ENCODE data around the gene PARD3B.

DNA sequence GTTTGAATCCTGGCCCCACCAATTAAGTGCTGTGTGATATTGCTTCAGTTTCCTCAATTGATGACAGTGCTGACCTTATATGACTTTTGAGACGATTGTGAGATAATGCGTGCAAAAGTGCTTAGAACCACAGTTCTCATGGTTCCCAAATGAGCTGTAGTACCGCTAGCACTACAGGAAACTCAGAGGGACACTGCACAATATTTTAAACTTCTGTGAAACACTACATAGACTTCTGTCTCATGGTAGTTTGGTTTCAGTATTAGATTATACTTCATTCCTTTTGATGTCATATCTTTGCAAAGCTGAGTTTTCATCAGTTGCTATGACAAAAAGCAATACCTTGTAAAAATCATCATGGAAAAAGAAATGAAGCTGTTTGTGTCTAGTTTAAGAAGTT lies 368.0 kb downstream of the PARD3B start:
- TF ChIP-seq, protein P1, sequence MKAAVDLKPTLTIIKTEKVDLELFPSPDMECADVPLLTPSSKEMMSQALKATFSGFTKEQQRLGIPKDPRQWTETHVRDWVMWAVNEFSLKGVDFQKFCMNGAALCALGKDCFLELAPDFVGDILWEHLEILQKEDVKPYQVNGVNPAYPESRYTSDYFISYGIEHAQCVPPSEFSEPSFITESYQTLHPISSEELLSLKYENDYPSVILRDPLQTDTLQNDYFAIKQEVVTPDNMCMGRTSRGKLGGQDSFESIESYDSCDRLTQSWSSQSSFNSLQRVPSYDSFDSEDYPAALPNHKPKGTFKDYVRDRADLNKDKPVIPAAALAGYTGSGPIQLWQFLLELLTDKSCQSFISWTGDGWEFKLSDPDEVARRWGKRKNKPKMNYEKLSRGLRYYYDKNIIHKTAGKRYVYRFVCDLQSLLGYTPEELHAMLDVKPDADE (IDR thresholded peaks at IDR 0.05) = no peak
- TF ChIP-seq, protein P2, sequence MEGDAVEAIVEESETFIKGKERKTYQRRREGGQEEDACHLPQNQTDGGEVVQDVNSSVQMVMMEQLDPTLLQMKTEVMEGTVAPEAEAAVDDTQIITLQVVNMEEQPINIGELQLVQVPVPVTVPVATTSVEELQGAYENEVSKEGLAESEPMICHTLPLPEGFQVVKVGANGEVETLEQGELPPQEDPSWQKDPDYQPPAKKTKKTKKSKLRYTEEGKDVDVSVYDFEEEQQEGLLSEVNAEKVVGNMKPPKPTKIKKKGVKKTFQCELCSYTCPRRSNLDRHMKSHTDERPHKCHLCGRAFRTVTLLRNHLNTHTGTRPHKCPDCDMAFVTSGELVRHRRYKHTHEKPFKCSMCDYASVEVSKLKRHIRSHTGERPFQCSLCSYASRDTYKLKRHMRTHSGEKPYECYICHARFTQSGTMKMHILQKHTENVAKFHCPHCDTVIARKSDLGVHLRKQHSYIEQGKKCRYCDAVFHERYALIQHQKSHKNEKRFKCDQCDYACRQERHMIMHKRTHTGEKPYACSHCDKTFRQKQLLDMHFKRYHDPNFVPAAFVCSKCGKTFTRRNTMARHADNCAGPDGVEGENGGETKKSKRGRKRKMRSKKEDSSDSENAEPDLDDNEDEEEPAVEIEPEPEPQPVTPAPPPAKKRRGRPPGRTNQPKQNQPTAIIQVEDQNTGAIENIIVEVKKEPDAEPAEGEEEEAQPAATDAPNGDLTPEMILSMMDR (conservative IDR thresholded peaks at IDR 0.05; ENCODE audit: low read depth in 2 of 2) = no peak
- TF ChIP-seq, protein P3, sequence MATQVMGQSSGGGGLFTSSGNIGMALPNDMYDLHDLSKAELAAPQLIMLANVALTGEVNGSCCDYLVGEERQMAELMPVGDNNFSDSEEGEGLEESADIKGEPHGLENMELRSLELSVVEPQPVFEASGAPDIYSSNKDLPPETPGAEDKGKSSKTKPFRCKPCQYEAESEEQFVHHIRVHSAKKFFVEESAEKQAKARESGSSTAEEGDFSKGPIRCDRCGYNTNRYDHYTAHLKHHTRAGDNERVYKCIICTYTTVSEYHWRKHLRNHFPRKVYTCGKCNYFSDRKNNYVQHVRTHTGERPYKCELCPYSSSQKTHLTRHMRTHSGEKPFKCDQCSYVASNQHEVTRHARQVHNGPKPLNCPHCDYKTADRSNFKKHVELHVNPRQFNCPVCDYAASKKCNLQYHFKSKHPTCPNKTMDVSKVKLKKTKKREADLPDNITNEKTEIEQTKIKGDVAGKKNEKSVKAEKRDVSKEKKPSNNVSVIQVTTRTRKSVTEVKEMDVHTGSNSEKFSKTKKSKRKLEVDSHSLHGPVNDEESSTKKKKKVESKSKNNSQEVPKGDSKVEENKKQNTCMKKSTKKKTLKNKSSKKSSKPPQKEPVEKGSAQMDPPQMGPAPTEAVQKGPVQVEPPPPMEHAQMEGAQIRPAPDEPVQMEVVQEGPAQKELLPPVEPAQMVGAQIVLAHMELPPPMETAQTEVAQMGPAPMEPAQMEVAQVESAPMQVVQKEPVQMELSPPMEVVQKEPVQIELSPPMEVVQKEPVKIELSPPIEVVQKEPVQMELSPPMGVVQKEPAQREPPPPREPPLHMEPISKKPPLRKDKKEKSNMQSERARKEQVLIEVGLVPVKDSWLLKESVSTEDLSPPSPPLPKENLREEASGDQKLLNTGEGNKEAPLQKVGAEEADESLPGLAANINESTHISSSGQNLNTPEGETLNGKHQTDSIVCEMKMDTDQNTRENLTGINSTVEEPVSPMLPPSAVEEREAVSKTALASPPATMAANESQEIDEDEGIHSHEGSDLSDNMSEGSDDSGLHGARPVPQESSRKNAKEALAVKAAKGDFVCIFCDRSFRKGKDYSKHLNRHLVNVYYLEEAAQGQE (IDR thresholded peaks at IDR 0.05; ENCODE audit: unreplicated experiment) = no peak
- TF ChIP-seq EZH2phosphoT487 (IDR thresholded peaks at IDR 0.05; ENCODE audit: unreplicated experiment) (no peak), EZH2 (IDR thresholded peaks at IDR 0.05; ENCODE audit: low read depth, unreplicated experiment) (no peak), POLR2AphosphoS5 (IDR thresholded peaks at IDR 0.05; ENCODE audit: low read depth) (no peak), JUNB (IDR thresholded peaks at IDR 0.05; ENCODE audit: unreplicated experiment) (no peak), CREB1 (CRISPR knock-in tag; IDR thresholded peaks at IDR 0.05; ENCODE audit: low read depth) (no peak), ZNF331 (CRISPR knock-in tag; IDR thresholded peaks at IDR 0.05; ENCODE audit: low read depth) (no peak), STAT1 (IDR thresholded peaks at IDR 0.05; ENCODE audit: unreplicated experiment) (no peak)
- TF ChIP-seq, protein P4, sequence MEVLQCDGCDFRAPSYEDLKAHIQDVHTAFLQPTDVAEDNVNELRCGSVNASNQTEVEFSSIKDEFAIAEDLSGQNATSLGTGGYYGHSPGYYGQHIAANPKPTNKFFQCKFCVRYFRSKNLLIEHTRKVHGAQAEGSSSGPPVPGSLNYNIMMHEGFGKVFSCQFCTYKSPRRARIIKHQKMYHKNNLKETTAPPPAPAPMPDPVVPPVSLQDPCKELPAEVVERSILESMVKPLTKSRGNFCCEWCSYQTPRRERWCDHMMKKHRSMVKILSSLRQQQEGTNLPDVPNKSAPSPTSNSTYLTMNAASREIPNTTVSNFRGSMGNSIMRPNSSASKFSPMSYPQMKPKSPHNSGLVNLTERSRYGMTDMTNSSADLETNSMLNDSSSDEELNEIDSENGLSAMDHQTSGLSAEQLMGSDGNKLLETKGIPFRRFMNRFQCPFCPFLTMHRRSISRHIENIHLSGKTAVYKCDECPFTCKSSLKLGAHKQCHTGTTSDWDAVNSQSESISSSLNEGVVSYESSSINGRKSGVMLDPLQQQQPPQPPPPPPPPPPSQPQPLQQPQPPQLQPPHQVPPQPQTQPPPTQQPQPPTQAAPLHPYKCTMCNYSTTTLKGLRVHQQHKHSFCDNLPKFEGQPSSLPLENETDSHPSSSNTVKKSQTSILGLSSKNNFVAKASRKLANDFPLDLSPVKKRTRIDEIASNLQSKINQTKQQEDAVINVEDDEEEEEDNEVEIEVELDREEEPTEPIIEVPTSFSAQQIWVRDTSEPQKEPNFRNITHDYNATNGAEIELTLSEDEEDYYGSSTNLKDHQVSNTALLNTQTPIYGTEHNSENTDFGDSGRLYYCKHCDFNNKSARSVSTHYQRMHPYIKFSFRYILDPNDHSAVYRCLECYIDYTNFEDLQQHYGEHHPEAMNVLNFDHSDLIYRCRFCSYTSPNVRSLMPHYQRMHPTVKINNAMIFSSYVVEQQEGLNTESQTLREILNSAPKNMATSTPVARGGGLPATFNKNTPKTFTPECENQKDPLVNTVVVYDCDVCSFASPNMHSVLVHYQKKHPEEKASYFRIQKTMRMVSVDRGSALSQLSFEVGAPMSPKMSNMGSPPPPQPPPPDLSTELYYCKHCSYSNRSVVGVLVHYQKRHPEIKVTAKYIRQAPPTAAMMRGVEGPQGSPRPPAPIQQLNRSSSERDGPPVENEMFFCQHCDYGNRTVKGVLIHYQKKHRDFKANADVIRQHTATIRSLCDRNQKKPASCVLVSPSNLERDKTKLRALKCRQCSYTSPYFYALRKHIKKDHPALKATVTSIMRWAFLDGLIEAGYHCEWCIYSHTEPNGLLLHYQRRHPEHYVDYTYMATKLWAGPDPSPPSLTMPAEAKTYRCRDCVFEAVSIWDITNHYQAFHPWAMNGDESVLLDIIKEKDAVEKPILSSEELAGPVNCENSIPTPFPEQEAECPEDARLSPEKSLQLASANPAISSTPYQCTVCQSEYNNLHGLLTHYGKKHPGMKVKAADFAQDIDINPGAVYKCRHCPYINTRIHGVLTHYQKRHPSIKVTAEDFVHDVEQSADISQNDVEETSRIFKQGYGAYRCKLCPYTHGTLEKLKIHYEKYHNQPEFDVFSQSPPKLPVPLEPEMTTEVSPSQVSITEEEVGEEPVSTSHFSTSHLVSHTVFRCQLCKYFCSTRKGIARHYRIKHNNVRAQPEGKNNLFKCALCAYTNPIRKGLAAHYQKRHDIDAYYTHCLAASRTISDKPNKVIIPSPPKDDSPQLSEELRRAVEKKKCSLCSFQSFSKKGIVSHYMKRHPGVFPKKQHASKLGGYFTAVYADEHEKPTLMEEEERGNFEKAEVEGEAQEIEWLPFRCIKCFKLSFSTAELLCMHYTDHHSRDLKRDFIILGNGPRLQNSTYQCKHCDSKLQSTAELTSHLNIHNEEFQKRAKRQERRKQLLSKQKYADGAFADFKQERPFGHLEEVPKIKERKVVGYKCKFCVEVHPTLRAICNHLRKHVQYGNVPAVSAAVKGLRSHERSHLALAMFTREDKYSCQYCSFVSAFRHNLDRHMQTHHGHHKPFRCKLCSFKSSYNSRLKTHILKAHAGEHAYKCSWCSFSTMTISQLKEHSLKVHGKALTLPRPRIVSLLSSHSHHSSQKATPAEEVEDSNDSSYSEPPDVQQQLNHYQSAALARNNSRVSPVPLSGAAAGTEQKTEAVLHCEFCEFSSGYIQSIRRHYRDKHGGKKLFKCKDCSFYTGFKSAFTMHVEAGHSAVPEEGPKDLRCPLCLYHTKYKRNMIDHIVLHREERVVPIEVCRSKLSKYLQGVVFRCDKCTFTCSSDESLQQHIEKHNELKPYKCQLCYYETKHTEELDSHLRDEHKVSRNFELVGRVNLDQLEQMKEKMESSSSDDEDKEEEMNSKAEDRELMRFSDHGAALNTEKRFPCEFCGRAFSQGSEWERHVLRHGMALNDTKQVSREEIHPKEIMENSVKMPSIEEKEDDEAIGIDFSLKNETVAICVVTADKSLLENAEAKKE (CRISPR knock-in tag; IDR thresholded peaks at IDR 0.05) = no peak
